ENCODE results near the gene HINFP. TPM values are rescaled to one million over a fixed set of nuclear protein-coding genes. Genes with fewer than 3 reads are reported as not detected.

Gene HINFP
- total and polyA plus RNA-seq, 9 of the 15 experiments (the other 6 are each of a cell fraction or from before 2014, with no cell fraction given), result 13.8 to 34.1 (median 22.5) TPM

DNA sequence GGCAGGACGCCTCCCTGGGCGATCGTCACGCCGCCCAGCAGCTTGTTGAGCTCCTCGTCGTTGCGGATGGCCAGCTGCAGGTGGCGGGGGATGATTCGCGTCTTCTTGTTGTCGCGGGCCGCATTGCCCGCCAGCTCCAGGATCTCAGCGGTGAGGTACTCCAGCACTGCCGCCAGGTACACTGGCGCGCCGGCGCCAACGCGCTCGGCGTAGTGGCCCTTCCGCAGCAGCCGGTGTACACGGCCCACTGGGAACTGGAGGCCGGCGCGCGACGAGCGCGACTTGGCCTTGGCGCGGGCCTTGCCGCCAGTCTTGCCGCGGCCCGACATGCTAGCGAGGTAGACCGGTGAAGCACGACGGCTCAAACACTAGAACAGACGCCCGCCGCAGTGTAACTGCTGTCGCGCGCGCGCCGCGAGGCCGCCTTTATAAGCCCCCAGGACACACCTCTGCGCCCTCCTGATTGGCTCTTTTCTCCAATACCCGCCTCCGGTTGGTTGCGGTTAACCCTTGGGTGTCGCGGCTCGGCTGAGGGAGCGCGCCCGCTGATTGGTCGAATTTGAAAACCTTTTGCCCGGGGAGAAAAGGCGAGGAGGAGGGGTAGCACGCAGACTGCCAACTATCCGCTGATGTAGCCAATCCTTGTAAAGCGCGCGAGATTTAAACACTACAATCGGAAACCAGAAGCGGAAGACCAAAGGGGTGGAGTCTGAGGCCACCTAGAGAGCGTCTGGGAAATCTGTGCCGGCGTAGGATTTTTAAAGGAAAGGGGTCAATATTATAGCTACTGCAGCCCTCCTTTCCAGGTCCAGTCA lies 26.1 kb upstream of the HINFP start (continued):
- TF ChIP-seq, protein P1, sequence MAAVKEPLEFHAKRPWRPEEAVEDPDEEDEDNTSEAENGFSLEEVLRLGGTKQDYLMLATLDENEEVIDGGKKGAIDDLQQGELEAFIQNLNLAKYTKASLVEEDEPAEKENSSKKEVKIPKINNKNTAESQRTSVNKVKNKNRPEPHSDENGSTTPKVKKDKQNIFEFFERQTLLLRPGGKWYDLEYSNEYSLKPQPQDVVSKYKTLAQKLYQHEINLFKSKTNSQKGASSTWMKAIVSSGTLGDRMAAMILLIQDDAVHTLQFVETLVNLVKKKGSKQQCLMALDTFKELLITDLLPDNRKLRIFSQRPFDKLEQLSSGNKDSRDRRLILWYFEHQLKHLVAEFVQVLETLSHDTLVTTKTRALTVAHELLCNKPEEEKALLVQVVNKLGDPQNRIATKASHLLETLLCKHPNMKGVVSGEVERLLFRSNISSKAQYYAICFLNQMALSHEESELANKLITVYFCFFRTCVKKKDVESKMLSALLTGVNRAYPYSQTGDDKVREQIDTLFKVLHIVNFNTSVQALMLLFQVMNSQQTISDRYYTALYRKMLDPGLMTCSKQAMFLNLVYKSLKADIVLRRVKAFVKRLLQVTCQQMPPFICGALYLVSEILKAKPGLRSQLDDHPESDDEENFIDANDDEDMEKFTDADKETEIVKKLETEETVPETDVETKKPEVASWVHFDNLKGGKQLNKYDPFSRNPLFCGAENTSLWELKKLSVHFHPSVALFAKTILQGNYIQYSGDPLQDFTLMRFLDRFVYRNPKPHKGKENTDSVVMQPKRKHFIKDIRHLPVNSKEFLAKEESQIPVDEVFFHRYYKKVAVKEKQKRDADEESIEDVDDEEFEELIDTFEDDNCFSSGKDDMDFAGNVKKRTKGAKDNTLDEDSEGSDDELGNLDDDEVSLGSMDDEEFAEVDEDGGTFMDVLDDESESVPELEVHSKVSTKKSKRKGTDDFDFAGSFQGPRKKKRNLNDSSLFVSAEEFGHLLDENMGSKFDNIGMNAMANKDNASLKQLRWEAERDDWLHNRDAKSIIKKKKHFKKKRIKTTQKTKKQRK (IDR thresholded peaks at IDR 0.05; ENCODE audit: borderline replicate concordance, low read depth, low read length), result no peak
- TF ChIP-seq YBX1 (IDR thresholded peaks at IDR 0.05), result no peak
- TF ChIP-seq, protein P2, sequence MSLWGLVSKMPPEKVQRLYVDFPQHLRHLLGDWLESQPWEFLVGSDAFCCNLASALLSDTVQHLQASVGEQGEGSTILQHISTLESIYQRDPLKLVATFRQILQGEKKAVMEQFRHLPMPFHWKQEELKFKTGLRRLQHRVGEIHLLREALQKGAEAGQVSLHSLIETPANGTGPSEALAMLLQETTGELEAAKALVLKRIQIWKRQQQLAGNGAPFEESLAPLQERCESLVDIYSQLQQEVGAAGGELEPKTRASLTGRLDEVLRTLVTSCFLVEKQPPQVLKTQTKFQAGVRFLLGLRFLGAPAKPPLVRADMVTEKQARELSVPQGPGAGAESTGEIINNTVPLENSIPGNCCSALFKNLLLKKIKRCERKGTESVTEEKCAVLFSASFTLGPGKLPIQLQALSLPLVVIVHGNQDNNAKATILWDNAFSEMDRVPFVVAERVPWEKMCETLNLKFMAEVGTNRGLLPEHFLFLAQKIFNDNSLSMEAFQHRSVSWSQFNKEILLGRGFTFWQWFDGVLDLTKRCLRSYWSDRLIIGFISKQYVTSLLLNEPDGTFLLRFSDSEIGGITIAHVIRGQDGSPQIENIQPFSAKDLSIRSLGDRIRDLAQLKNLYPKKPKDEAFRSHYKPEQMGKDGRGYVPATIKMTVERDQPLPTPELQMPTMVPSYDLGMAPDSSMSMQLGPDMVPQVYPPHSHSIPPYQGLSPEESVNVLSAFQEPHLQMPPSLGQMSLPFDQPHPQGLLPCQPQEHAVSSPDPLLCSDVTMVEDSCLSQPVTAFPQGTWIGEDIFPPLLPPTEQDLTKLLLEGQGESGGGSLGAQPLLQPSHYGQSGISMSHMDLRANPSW (CRISPR knock-in tag; IDR thresholded peaks at IDR 0.05), result peak; percentile 97; the same call in 1 of the 2 replicates
- TF ChIP-seq, protein P3, sequence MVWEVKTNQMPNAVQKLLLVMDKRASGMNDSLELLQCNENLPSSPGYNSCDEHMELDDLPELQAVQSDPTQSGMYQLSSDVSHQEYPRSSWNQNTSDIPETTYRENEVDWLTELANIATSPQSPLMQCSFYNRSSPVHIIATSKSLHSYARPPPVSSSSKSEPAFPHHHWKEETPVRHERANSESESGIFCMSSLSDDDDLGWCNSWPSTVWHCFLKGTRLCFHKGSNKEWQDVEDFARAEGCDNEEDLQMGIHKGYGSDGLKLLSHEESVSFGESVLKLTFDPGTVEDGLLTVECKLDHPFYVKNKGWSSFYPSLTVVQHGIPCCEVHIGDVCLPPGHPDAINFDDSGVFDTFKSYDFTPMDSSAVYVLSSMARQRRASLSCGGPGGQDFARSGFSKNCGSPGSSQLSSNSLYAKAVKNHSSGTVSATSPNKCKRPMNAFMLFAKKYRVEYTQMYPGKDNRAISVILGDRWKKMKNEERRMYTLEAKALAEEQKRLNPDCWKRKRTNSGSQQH (CRISPR knock-in tag; IDR thresholded peaks at IDR 0.05), result peak; percentile 86
- no peak for TF ChIP-seq TFAM (CRISPR knock-in tag; conservative IDR thresholded peaks at IDR 0.05)
- peak; percentile 53; the same call in 1 of the 2 replicates for TF ChIP-seq ELF4 (CRISPR knock-in tag; IDR thresholded peaks at IDR 0.05)
- TF ChIP-seq LCOR (CRISPR knock-in tag; IDR thresholded peaks at IDR 0.05), result peak; percentile 97
- TF ChIP-seq ARHGAP35 (IDR thresholded peaks at IDR 0.05; ENCODE audit: partially characterized antibody), result no peak
- TF ChIP-seq, protein P4, sequence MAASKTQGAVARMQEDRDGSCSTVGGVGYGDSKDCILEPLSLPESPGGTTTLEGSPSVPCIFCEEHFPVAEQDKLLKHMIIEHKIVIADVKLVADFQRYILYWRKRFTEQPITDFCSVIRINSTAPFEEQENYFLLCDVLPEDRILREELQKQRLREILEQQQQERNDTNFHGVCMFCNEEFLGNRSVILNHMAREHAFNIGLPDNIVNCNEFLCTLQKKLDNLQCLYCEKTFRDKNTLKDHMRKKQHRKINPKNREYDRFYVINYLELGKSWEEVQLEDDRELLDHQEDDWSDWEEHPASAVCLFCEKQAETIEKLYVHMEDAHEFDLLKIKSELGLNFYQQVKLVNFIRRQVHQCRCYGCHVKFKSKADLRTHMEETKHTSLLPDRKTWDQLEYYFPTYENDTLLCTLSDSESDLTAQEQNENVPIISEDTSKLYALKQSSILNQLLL (CRISPR knock-in tag; IDR thresholded peaks at IDR 0.05; ENCODE audit: borderline replicate concordance), result no peak
- TF ChIP-seq HOXB6 (CRISPR knock-in tag; IDR thresholded peaks at IDR 0.05; ENCODE audit: borderline replicate concordance), result peak; percentile 30; the same call in 1 of the 2 replicates
- no peak for TF ChIP-seq CBFA2T2 (conservative IDR thresholded peaks at IDR 0.05)
- TF ChIP-seq STAG1 (CRISPR knock-in tag; IDR thresholded peaks at IDR 0.05; ENCODE audit: borderline replicate concordance), result 0 out of 2 replicates have a peak, but pooled peaks have one; percentile 7
- no peak for TF ChIP-seq PTTG1 (tag; IDR thresholded peaks at IDR 0.05; ENCODE audit: low read depth)
- TF ChIP-seq, protein P5, sequence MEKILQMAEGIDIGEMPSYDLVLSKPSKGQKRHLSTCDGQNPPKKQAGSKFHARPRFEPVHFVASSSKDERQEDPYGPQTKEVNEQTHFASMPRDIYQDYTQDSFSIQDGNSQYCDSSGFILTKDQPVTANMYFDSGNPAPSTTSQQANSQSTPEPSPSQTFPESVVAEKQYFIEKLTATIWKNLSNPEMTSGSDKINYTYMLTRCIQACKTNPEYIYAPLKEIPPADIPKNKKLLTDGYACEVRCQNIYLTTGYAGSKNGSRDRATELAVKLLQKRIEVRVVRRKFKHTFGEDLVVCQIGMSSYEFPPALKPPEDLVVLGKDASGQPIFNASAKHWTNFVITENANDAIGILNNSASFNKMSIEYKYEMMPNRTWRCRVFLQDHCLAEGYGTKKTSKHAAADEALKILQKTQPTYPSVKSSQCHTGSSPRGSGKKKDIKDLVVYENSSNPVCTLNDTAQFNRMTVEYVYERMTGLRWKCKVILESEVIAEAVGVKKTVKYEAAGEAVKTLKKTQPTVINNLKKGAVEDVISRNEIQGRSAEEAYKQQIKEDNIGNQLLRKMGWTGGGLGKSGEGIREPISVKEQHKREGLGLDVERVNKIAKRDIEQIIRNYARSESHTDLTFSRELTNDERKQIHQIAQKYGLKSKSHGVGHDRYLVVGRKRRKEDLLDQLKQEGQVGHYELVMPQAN (IDR thresholded peaks at IDR 0.05; ENCODE audit: borderline replicate concordance), result peak; percentile 91
- TF ChIP-seq ZKSCAN3 (CRISPR knock-in tag; IDR thresholded peaks at IDR 0.05), result no peak
- peak; percentile 95 for TF ChIP-seq HMGN3 (IDR thresholded peaks at IDR 0.05; ENCODE audit: borderline replicate concordance, extremely low read depth, insufficient read length, low read depth, low read length)
